HG02610 (cell line): ENCODE results near the gene RXRG.
"Not testable (repeated sequence)": the region's sequence is repeated elsewhere in the genome, so short reads cannot be mapped to it uniquely, and the experiment has no call there.

Source experiments
- ATAC-seq: cut with Tn5 transposase; IDR thresholded peaks from one replicate; pipeline ENCODE4 v1.9.1; 2021; ENCODE audit warnings: mild to moderate bottlenecking, moderate library complexity; ENCODE audit not compliant: unreplicated experiment

The RXRG gene

DNA sequence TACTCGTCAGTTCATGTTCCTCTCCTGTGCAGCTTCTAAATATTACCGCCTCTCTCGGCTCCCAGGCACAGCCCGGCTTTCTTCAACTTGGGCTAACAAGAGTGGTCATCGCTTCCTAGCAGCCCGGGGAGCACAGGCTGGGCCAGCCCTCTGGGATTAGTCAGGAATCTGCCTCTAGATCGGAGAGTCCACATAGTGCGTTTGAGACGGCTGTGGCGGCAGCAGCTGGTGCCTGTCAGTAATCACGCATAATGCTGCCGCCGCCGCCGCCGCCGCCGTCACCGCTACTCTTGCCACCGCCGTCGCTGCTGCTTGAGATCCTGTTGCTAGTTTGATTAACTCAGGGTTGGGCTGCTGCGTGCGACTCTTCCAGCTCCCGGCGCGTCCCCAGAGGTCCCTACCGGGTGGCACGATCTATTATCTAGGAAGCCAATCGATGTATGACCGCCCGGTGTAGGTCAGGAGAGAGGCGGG, at the start of gene RXRG:
RXRG (minus strand) TSS at position 230 of the 474 bp plus-strand sequence. CDS start 233 bp downstream, outside the sequence.
- ATAC-seq, result no peak

DNA sequence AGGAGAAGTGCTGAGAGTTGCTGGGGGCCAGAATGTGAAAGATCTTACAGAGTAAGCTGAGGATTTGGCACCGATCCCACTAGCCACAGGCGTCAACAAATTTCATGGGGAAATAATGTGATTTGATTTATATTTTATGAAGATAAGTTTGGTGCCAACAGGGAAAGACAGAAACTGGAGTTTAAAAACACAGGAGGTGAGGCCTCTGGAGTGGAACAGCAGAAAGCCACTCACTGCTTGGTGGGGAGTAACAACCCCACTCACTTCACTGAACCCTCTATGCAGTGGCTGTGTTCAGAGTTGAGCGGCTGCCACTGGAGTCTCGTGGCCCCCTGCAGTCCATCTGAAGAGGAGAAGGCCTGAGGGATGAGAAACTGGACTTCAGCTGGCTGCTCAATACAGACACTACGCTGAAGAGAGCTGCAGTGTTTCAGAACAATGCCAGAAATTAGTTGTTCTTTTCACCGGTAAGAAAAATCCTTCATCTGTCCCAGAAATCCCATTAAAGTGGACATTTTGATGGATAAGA, 48.0 kb upstream of the RXRG start:
- no peak for ATAC-seq

DNA sequence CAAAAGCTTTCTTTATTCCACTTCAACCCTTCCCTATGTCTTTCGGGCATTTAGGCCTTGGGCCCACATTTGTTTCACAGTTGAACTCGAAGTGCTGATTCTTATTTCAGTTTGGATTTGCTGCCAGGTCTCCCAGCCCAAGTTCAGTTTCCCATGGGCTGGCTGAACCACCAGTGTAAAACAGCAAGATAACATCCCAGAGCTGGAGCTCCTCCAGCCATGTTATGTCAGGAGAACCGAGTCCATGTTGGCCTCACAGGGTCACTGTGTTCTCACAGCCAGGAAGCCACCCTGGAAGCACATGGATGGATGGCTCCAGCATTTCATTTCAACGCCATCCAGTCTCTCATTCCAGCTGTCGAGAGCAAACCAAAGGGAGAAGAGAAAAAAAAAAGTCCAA, 45.2 kb upstream of the RXRG start:
- ATAC-seq, result no peak

DNA sequence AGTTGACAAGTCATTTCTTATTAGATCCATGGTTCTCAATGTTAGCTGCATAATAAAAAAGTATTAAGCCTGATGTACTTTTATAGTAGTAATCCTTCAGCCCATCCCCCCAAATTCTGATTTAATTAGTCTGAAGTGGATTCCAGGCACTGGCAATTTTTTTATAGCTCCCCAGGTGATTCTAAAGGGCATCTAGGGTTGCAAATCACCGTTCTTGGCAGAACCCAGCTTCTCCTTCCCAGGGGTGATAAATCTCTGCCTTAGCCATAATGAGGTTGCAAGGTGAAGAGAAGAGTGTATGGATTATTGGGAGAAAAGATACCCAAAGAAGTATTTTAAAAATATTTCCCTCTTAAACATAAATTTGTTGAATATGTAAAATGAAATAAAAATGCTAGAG, 43.0 kb upstream of the RXRG start:
- ATAC-seq, result no peak

DNA sequence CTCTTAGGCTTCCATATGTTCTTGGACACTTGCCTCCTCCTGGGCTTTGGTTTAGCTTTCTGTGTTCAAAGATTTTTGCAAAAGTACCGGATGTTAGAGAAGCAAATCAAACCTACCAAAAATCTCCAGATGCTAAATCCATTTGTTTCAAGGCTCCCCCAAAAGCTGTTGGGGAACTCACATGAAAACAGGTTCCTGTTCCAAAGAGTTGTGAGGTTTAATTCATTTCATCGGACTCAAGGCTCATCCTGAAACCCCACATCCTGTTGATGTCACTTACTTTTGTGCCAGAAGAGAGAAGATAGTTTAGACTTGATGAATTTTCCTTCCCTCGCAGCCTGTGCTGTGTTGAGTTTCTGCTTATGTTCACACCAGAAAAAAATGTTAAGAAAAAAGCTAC, 41.7 kb upstream of the RXRG start:
- no peak for ATAC-seq

DNA sequence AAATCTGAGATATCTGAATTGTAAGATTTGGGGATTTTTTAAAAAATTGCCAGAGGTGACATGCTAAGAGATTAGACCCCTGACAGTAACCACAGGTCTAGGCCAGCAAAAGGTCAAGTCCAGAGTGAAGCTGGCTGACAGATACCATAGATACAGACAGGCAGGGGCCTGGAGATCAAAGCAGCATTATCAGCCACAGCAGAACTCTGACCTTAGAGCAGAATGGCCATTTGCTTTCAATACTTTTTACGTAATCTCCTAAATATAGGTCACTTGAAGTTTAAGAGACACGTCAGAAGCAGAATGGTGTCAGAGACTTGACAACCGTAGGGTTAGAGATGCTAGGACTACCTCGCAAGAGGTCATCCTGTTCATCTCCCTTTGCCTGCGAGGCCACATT, 40.8 kb upstream of the RXRG start:
- no peak for ATAC-seq

DNA sequence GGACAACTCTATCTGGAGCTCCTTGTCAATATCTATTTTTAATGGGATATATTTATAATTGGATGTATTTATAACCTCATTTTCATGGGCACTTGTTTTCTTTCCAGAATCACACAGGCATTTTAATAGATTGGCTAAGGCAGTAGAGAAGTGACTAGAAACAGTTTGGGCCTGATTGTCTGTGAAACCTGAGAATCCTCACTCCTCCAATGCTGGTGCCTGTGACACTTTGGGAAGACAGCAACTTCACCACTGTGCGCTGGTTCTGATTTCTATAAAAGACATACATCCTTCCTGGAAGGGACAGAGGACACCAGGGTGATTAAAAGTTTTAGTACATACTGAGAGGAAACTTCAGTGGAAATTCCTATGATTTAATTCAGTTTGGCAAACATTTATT, 39.6 kb upstream of the RXRG start:
- no peak for ATAC-seq

DNA sequence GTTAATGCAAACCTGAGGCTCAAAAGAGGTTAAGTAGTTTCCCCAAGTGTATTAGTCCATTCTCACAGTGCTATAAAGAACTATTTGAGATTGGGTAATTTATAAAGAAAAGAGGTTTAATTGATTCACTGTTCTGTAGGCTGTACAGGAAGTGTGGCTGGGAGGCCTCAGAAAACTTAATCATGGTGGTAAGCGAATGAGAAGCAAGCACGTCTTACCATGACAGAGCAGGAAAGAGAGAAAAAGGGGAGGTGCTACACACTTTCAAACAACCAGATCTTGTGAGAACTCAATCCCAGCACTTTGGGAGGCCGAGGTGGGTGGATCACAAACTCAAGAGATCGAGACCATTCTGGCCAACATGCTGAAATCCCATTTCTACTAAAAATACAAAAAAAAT, 38.5 kb upstream of the RXRG start:
- no peak for ATAC-seq

DNA sequence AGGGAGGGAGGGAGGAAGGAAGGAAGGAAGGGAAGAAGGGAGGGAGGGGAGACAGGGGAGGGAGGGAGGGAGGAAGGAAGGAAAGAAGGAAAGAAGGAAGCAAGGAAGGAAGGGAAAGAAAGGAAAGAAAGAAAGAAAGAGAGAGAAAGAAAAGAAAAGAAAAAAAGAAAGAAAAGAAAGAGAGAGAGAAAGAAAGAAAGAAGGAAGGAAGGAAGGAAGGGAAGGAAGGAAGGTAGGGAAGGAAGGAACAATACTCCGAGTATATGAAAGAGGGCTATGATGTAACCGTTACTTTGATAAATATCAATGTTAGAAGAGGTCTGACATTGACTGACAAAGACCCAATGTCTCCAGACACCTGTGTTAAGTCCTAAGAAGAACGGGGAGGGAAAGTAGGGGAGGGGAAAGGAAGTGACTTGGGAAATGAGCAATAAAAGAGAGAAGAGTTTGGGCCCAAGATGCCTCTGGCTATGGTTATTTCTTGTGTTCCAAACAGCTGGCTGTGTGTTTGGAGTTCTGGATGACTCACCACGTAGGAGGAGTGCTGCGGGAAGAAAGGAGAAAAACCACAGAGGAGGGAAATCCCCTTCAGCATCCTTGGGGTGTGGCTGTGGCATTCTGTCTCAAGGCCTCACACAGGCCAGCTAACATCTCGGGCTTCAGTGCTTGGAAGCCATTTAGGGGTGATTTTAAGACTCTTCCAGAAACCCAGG, 37.0 kb upstream of the RXRG start:
- ATAC-seq, result no peak

DNA sequence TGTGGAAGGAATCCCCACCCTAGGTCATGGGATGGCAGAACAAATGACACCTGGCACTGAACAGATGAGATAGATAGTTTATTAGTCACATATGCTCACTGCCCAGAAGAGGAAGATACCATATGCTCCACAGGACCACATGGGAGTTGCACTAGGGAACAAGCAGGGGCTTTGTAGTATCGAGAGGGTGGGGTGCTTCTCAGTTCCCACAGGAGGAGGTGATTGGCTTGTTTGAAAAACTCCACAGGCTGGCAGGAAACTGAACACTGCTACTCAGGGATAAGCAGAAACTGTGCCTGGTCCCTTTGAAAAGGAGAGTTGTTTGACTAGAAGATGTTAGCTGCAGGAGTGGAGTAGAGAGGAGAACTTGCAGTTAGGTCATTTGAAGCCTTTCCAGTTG, 31.9 kb upstream of the RXRG start:
- ATAC-seq, result no peak

DNA sequence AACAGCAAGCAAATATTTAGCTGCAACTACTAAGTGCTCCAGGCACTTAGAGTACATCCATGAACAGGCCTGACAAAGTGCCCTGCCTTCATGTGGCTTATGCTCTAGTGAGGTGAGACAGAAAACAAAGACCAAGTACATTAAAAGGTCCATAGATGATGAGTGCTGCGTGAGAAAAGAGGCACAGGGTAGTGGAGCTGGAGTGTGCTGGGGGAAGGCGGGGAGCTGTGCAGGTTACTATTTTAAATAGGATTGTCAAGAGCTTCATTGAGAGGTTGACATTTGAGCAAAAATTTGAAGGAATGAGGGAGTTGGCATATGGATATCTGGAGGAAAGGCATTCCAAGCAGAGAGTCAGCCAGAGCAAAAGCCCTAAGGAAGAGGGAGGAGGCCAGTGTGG, 29.3 kb upstream of the RXRG start:
- no peak for ATAC-seq

DNA sequence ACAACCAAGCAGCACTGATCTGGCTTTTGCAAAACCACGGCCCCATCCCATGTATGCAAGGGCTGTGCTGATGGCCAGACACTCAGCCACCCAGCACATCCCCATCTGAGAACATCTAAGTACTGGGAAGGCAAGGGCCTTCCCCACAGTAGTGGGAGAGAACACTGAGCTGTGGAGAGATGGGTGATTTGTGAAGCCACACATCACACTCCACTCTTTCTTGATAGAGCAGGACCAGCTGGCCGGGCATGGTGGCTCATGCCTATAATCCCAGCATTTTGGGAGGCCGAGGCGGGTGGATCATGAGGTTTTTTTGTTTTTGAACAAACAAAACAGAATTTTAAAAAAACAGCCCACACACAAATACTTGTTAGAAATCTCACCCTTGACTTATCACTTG, 28.2 kb upstream of the RXRG start:
- no peak for ATAC-seq

DNA sequence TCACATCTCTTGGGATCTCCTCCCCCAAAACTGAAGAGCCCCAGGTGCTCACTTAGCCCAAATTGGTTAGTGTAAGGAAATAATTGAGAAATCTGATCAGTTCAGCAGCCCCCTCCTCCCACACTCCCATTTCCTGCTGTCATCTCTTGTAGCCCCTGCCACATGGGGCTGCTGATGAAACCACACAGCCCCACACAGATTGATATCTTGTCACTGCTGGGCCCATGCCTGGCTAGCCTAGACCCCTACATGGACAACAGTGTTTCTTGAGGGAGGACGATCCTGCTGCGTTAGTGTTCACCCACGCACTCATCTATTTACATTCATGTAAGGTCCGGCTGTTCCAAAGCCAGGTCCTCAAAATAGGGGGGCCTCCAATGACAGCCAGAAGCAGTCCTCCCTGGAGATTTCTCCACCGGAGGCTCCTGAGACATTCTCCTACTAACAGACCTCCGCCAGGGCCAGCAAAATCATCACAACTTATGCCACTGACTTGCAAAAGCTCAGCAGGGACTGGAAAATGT, 23.9 kb upstream of the RXRG start:
- no peak for ATAC-seq

DNA sequence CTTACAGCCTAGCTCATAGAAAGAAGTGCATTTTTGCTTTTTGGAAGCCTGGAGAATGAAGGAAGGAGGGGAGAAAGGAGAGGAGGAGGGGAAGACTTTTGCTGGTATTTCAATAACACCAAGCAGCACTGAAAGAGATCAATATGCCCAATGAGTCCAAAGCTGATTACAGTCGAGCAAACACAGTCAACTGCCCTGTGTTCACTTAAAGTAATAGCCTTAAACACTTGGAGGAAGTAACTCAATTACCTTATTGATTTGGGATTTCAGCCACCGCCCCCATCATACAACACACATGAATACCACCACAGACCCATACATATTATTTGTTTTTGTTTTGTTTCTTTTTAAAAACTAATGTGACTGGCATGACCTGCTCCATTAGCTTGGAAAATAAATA, 23.3 kb upstream of the RXRG start:
- no peak for ATAC-seq

DNA sequence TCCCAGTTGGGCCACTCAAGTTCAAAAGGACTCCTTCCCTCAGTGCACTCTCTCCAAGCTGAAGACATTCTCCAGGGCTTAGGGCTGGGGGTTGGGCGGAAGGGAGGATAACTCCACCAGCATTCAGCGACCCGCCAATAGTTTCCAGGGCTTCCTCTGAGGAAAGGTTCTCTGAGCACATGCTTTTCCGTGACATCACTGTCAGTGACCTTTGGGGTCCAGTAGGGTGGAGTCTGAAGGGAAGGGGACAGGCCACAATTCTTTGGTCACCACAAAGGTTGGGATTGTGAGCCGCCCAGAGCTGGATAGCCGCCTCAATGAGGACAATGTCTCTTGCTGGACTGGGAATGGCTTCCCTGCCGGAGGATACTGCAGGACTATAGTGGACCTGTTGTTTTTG, 22.8 kb upstream of the RXRG start:
- no peak for ATAC-seq

DNA sequence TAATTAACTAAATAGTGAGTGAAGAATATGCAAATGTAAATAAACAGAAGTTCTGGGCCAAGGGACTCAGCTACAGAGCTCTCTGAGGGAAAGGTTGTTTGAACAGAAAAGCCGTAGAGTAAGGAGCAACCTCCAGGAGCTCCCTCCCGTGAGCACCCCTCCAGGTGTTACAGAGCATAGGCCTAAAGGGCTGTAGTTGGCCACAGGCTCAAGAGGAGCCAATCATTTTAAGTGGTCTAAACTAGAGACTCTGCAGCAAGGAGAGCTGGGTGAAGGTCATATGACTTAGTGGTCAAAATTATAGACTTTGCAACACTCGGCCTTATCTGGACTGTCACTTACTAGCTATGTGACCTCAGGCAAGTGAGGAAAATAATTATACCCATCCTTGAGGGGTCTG, 19.1 kb upstream of the RXRG start:
- ATAC-seq, result no peak

DNA sequence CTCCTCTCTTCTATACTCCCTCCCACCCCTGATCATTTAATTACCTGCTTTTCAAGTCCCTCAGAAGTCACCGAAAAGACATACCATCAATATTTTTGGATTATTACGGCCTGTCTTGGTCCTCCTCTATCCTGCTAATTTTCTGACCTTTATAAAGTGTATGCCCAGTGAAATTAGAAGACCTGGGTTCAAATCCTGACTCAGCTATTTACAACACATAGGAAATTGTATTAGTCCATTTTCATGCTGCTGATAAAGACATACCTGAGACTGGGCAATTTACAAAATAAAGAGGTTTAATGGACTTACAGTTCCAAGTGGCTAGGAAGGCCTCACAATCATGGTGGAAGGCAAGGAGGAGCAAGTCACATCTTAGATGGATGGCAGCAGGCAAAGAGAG, 14.8 kb upstream of the RXRG start:
- ATAC-seq, result not testable (repeated sequence)

DNA sequence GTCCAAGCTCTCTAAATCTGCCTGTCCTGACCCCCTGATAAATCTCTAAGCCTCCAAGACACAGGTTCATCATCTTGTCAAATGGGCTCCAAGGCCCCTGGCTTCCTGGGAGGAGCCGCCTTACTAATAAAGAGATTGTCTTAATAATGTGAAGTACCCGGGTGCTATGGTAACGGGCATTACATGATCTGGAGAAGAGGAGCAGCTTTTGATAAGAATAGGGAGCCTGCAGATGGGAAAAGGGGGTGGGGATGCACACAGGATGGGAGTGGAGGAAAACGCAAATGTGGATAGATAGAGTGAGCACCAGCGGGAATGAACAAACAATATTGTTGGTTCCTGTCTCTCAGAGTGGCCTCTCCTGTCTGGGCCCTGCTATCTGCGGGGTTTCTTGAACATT, 11.9 kb upstream of the RXRG start:
- ATAC-seq, result no peak

DNA sequence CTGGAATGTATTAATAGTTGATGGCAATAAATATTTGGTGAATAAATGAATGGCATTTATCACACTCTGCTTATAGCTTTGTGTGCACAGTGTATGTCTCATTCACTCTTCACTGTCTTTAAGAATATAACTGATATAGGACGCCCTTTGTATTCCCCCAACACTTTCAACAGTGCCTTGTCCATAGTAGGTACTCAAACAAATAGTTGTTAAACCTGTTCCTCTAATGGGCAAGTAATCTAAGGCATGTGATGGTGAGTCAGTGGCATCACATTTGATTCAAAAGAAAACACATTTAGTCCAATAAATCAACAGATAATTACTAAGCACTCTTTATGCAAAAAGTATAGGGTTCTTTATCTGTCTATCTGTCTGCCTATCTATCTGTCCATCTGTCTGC, 11.2 kb upstream of the RXRG start:
- ATAC-seq, result no peak

DNA sequence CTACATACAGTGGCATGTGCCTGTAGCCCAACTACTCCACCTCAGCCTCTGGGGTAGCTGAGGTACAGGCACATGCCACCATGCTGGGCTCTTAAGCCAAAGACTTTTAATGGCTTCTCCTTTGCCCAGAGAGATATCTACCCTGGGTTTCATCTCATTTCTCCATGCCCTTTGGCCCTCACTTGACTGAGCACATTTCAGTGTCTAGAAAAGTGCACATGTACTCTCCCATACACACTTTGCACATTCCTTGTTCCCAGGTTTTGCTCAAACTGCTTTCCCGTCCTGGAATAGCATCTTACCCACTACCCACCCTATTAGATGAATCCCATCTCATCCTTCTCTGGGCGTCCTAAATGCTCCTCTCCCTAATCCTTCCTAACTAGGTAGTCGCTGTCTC, 10.2 kb upstream of the RXRG start:
- ATAC-seq, result no peak

DNA sequence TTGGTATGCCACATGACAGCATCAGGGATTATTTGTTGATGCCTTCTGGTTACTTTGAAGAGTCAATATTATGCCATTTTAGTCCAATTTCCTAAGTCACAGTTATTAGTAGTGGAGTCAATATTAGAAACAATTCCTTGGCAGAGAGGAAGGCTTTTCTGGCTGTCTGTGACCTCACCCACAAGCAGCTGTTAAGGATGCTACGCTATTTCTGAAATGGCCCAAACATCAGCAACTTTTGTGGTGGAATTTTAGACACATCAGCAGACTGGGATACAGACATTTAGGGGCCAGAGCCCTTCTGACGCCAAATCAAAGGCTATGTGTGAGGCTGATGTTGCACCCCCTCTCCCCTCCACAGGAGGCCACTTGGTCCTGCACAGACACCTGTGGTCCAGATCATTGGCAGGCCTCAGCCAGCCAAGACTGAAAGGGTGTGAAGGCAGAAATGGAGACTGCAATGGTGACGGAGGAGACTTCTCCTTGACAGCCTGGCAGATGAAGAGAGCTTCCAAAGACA, 9.2 kb upstream of the RXRG start:
- ATAC-seq, result no peak

DNA sequence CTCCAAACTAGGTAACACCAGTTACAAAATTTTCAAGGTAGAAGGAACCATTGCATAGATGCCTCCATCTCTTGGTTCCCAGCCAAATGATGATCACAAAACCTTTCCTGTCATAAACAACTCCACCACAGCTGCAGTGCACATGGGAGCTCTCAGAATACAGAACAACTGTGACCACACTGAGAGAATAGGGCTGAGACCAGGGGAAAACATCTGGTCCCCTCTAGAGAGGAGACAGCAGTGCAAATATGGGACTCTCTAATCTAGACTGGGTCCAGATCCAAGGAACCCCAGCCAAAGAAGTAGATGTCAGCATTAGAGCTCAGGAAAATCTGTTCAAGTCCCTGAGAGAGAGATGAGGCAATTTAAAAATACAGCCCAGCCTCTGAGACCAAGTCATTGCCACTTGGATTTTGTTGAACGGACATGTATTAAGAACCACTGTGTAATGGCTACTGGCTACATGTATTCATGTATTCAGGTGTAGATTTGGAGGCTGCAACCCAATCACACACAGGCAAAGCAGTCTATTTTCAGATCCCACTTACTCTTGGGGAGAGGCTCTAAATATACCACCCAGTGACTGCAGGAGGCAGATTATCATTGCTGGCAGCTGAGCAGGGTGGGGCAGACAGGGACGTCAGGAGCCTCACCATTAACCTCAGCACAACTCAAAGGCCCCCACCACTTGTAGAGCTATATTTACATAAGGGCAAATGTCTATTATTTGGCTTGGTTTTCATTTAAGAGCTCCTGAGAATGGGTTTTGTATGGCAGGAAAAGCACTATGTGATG, 7.6 kb upstream of the RXRG start:
- no peak for ATAC-seq
